ENCODE measurements around the gene MRPL9. TPM values are rescaled to one million over a fixed set of nuclear protein-coding genes. Genes with fewer than 3 reads are reported as not detected.

The MRPL9 gene
- total RNA-seq (ENCODE audit: low replicate concordance): 86.4 and 91.0 TPM in 2 replicates

- H2AFZ ChIP-seq (replicated peaks): peak within 1 kb of the TSS; percentile 94
- H3K4me2 ChIP-seq: peak within 1 kb of the TSS; percentile 90
- no peaks in the 10 kb centered on the region for H3K9me3 ChIP-seq (ENCODE audit: low read depth)
- peaks cover 12% of the 10 kb centered on the region for H3K36me3 Mint-ChIP-seq
- H3K27ac Mint-ChIP-seq: peak within 1 kb of the TSS; percentile 78
- peaks cover 23% of the 10 kb centered on the region for H3K4me1 Mint-ChIP-seq
- H3K79me2 ChIP-seq (ENCODE audit: low read depth): peaks cover 13% of the 10 kb centered on the region
- TF ChIP-seq EZH2 (IDR thresholded peaks at IDR 0.05) (peak; percentile 17), EZH2phosphoT487 (IDR thresholded peaks at IDR 0.05) (no peak), CTCF (IDR thresholded peaks at IDR 0.05) (no peak)
- peak within 1 kb of the TSS; percentile 91 for H3K4me3 Mint-ChIP-seq
- peak; percentile 90 for DNase-seq (ENCODE audit: low spot score)
- H3K4me3 ChIP-seq: peak within 1 kb of the TSS; percentile 93
- H3K27ac ChIP-seq: peak within 1 kb of the TSS; percentile 68
- peaks cover 3% of the 10 kb centered on the region for H3F3A ChIP-seq (ENCODE audit: low read depth)
- no peaks in the 10 kb centered on the region for H4K20me1 ChIP-seq (ENCODE audit: low read depth)
- peak within 1 kb of the TSS; percentile 93 for H3K9ac ChIP-seq
- peaks cover 7% of the 10 kb centered on the region for H3K4me1 ChIP-seq
- H3K9me3 Mint-ChIP-seq: no peaks in the 10 kb centered on the region
- peaks cover 7% of the 10 kb centered on the region for H3K27me3 Mint-ChIP-seq (ENCODE audit: insufficient read depth, low read depth)
- peaks cover 7% of the 10 kb centered on the region for H3K36me3 ChIP-seq
- no peaks in the 10 kb centered on the region for H3K27me3 ChIP-seq
These were observed at the start of gene MRPL9 for GRCh38 chr1:151762941-151763921. Gene MRPL9, minus strand, starts transcription at chr1:151763496. Its CDS starts 17 bp downstream, at chr1:151763479.

GRCh38 chr1:151811181-151811580 lies 47.9 kb upstream of the MRPL9 start:
- Histone ChIP-seq H4K20me1 (ENCODE audit: low read depth) (no peaks in the 10 kb centered on the region), H3K9me3 (ENCODE audit: low read depth) (no peaks in the 10 kb centered on the region), H3K9ac (no peak overlapping the region), H3K79me2 (ENCODE audit: low read depth) (no peaks in the 10 kb centered on the region), H3K4me2 (no peak overlapping the region), H3K4me1 (no peaks in the 10 kb centered on the region), H3K27me3 (no peaks in the 10 kb centered on the region), H3K4me3 (no peak overlapping the region), H3F3A (ENCODE audit: low read depth) (no peaks in the 10 kb centered on the region), H3K27ac (no peak overlapping the region), H3K36me3 (no peaks in the 10 kb centered on the region), H2AFZ (replicated peaks) (no peak overlapping the region)
- Mint-ChIP-seq H3K36me3 (no peaks in the 10 kb centered on the region), H3K4me1 (peaks cover 10% of the 10 kb centered on the region), H3K4me3 (no peak overlapping the region), H3K27me3 (ENCODE audit: insufficient read depth, low read depth) (peaks cover 7% of the 10 kb centered on the region), H3K27ac (no peak overlapping the region), H3K9me3 (no peaks in the 10 kb centered on the region)
- TF ChIP-seq CTCF (IDR thresholded peaks at IDR 0.05) (no peak), EZH2 (IDR thresholded peaks at IDR 0.05) (no peak), EZH2phosphoT487 (IDR thresholded peaks at IDR 0.05) (no peak)
- DNase-seq (ENCODE audit: low spot score): no peak

GRCh38 chr1:151809985-151810556 lies 46.8 kb upstream of the MRPL9 start:
- H3K9me3 Mint-ChIP-seq: no peaks in the 10 kb centered on the region
- H3K4me2 ChIP-seq: no peak overlapping the region
- no peak overlapping the region for H3K4me3 ChIP-seq
- H3K36me3 ChIP-seq: no peaks in the 10 kb centered on the region
- H3K4me1 Mint-ChIP-seq: peaks cover 10% of the 10 kb centered on the region
- no peaks in the 10 kb centered on the region for H3K79me2 ChIP-seq (ENCODE audit: low read depth)
- no peak for TF ChIP-seq EZH2 (IDR thresholded peaks at IDR 0.05)
- no peak for TF ChIP-seq EZH2phosphoT487 (IDR thresholded peaks at IDR 0.05)
- no peak for TF ChIP-seq CTCF (IDR thresholded peaks at IDR 0.05)
- no peak overlapping the region for H3K27ac ChIP-seq
- no peak overlapping the region for H3K9ac ChIP-seq
- peaks cover 7% of the 10 kb centered on the region for H3K27me3 Mint-ChIP-seq (ENCODE audit: insufficient read depth, low read depth)
- H3K4me1 ChIP-seq: no peaks in the 10 kb centered on the region
- no peaks in the 10 kb centered on the region for H3K36me3 Mint-ChIP-seq
- H3K27ac Mint-ChIP-seq: no peak overlapping the region
- H4K20me1 ChIP-seq (ENCODE audit: low read depth): no peaks in the 10 kb centered on the region
- H3K4me3 Mint-ChIP-seq: no peak overlapping the region
- no peaks in the 10 kb centered on the region for H3F3A ChIP-seq (ENCODE audit: low read depth)
- no peak for DNase-seq (ENCODE audit: low spot score)
- no peaks in the 10 kb centered on the region for H3K27me3 ChIP-seq
- H2AFZ ChIP-seq (replicated peaks): no peak overlapping the region
- no peaks in the 10 kb centered on the region for H3K9me3 ChIP-seq (ENCODE audit: low read depth)
